ENCODE measurements around the gene ARID3C.

GRCh38 chr9:34644766-34645314 lies 16.0 kb upstream of the ARID3C start:
- no peak for TF ChIP-seq CTCF (IDR thresholded peaks at IDR 0.05)
- TF ChIP-seq POLR2A (IDR thresholded peaks at IDR 0.05) = no peak

All from body of pancreas (tissue), 4 donors.